ENCODE measurements around the gene GRK6. TPM values are rescaled to one million over a fixed set of nuclear protein-coding genes. Genes with fewer than 3 reads are reported as not detected.
A peak's percentile ranks its signal among the peaks of the same experiment; 100 is the strongest.

Gene GRK6
- total and polyA plus RNA-seq, 9 of the 15 experiments (the other 6 are each of a cell fraction or from before 2014, with no cell fraction given) = 0.63 to 122 (median 44.5) TPM

DNA sequence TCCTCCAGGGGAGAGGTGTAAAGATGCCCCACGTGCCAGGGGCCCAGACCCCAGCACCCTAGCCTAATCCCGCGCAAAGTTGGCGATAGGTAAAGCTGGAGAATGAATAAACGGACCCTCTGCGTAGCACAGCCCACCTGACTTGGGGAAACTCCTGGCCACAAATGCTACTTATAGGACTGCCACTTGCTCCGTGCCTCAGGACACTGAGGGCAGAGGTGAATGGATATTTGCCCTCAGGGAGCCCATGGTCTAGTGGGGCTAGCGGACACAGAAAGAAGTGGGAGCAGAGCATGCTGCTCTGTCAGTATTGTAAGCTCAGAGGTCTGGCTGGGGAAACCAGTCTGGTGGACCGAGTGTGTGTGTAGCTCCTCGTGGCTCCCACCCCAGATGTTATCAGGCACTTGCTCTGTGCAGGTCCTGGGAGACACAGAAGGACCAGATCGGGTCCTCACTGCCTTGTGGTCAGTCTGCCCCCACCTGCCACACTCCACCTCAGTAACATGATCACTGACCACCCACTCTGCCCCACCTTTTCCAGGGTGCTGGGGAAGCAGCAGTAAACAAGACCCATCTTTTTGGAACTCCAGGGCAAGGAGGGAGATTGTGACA, 841 bp downstream of the GRK6 start (continued):
- TF ChIP-seq, protein P1, sequence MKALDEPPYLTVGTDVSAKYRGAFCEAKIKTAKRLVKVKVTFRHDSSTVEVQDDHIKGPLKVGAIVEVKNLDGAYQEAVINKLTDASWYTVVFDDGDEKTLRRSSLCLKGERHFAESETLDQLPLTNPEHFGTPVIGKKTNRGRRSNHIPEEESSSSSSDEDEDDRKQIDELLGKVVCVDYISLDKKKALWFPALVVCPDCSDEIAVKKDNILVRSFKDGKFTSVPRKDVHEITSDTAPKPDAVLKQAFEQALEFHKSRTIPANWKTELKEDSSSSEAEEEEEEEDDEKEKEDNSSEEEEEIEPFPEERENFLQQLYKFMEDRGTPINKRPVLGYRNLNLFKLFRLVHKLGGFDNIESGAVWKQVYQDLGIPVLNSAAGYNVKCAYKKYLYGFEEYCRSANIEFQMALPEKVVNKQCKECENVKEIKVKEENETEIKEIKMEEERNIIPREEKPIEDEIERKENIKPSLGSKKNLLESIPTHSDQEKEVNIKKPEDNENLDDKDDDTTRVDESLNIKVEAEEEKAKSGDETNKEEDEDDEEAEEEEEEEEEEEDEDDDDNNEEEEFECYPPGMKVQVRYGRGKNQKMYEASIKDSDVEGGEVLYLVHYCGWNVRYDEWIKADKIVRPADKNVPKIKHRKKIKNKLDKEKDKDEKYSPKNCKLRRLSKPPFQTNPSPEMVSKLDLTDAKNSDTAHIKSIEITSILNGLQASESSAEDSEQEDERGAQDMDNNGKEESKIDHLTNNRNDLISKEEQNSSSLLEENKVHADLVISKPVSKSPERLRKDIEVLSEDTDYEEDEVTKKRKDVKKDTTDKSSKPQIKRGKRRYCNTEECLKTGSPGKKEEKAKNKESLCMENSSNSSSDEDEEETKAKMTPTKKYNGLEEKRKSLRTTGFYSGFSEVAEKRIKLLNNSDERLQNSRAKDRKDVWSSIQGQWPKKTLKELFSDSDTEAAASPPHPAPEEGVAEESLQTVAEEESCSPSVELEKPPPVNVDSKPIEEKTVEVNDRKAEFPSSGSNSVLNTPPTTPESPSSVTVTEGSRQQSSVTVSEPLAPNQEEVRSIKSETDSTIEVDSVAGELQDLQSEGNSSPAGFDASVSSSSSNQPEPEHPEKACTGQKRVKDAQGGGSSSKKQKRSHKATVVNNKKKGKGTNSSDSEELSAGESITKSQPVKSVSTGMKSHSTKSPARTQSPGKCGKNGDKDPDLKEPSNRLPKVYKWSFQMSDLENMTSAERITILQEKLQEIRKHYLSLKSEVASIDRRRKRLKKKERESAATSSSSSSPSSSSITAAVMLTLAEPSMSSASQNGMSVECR (CRISPR knock-in tag; IDR thresholded peaks at IDR 0.05) = peak; percentile 65; the same call in 1 of the 2 replicates
- TF ChIP-seq CHCHD3 (CRISPR knock-in tag; IDR thresholded peaks at IDR 0.05) (no peak), HDAC1 (IDR thresholded peaks at IDR 0.05) (peak in 1 of 2 experiments; percentile 60; a peak in 2 of 4 replicates), ZNF324 (CRISPR knock-in tag; IDR thresholded peaks at IDR 0.05) (no peak), ZNF354B (CRISPR knock-in tag; IDR thresholded peaks at IDR 0.05) (no peak), SAP30 (IDR thresholded peaks at IDR 0.05; ENCODE audit: borderline replicate concordance, insufficient read depth, low read depth, low read length, poor library complexity, severe bottlenecking) (peak; percentile 24), NFE2L1 (tag; IDR thresholded peaks at IDR 0.05; ENCODE audit: borderline replicate concordance, low read depth) (no peak), CCAR2 (IDR thresholded peaks at IDR 0.05; ENCODE audit: low read depth, low read length) (no peak), KDM5B (IDR thresholded peaks at IDR 0.05; ENCODE audit: insufficient replicate concordance, low read depth, low read length) (peak; percentile 20), XRCC4 (IDR thresholded peaks at IDR 0.05; ENCODE audit: extremely low read depth, insufficient read depth, insufficient read length) (no peak)
- TF ChIP-seq, protein P2, sequence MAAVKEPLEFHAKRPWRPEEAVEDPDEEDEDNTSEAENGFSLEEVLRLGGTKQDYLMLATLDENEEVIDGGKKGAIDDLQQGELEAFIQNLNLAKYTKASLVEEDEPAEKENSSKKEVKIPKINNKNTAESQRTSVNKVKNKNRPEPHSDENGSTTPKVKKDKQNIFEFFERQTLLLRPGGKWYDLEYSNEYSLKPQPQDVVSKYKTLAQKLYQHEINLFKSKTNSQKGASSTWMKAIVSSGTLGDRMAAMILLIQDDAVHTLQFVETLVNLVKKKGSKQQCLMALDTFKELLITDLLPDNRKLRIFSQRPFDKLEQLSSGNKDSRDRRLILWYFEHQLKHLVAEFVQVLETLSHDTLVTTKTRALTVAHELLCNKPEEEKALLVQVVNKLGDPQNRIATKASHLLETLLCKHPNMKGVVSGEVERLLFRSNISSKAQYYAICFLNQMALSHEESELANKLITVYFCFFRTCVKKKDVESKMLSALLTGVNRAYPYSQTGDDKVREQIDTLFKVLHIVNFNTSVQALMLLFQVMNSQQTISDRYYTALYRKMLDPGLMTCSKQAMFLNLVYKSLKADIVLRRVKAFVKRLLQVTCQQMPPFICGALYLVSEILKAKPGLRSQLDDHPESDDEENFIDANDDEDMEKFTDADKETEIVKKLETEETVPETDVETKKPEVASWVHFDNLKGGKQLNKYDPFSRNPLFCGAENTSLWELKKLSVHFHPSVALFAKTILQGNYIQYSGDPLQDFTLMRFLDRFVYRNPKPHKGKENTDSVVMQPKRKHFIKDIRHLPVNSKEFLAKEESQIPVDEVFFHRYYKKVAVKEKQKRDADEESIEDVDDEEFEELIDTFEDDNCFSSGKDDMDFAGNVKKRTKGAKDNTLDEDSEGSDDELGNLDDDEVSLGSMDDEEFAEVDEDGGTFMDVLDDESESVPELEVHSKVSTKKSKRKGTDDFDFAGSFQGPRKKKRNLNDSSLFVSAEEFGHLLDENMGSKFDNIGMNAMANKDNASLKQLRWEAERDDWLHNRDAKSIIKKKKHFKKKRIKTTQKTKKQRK (IDR thresholded peaks at IDR 0.05; ENCODE audit: borderline replicate concordance, low read depth, low read length) = no peak
- TF ChIP-seq, protein P3, sequence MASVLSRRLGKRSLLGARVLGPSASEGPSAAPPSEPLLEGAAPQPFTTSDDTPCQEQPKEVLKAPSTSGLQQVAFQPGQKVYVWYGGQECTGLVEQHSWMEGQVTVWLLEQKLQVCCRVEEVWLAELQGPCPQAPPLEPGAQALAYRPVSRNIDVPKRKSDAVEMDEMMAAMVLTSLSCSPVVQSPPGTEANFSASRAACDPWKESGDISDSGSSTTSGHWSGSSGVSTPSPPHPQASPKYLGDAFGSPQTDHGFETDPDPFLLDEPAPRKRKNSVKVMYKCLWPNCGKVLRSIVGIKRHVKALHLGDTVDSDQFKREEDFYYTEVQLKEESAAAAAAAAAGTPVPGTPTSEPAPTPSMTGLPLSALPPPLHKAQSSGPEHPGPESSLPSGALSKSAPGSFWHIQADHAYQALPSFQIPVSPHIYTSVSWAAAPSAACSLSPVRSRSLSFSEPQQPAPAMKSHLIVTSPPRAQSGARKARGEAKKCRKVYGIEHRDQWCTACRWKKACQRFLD (CRISPR knock-in tag; IDR thresholded peaks at IDR 0.05) = peak; percentile 61; the same call in 1 of the 2 replicates
- TF ChIP-seq, protein P4, sequence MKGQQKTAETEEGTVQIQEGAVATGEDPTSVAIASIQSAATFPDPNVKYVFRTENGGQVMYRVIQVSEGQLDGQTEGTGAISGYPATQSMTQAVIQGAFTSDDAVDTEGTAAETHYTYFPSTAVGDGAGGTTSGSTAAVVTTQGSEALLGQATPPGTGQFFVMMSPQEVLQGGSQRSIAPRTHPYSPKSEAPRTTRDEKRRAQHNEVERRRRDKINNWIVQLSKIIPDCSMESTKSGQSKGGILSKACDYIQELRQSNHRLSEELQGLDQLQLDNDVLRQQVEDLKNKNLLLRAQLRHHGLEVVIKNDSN (CRISPR knock-in tag; IDR thresholded peaks at IDR 0.05) = peak; percentile 62

Measured in K562 (cell line).